ENCODE measurements around the gene TAS1R1.

- TF ChIP-seq CTCF (IDR thresholded peaks at IDR 0.05) (no peak), POLR2A (IDR thresholded peaks at IDR 0.05) (no peak)
These were observed 45.7 kb upstream of the TAS1R1 start for GRCh38 chr1:6509220-6509918.
